Effector memory CD4-positive, alpha-beta T cell (primary cell): Measurements from ENCODE around the gene LILRA6.

Source experiments
- DNase-seq, 3 donors: peaks; one replicate each; pipeline ENCODE4 v3.0.0-alpha.2; 2020
- H3K27ac ChIP-seq: 2 replicates; pipeline ENCODE4 v1.7.0; 2013; ENCODE audit warnings: mild to moderate bottlenecking, low read length, moderate library complexity; ENCODE audit not compliant: insufficient read depth, poor library complexity, severe bottlenecking
- H3K27me3 ChIP-seq: replicated peaks from 2 replicates; pipeline ENCODE4 v1.7.0; 2013; ENCODE audit warnings: mild to moderate bottlenecking, low read length; ENCODE audit not compliant: insufficient read depth, control insufficient read depth, poor library complexity, severe bottlenecking
- H3K36me3 ChIP-seq: 2 replicates; pipeline ENCODE4 v1.7.0; 2013; ENCODE audit warnings: mild to moderate bottlenecking, low read length, moderate library complexity; ENCODE audit not compliant: control insufficient read depth, insufficient read depth
- H3K4me1 ChIP-seq: 2 replicates; pipeline ENCODE4 v1.7.0; 2013; ENCODE audit warnings: low read length, mild to moderate bottlenecking; ENCODE audit not compliant: control insufficient read depth, insufficient read depth, poor library complexity, severe bottlenecking
- H3K4me3 ChIP-seq: 2 replicates; pipeline ENCODE4 v1.7.0; 2013; ENCODE audit warnings: low read length, low read depth, mild to moderate bottlenecking; ENCODE audit not compliant: insufficient read depth, poor library complexity, severe bottlenecking
- H3K9me3 ChIP-seq: 2 replicates; pipeline ENCODE4 v1.7.0; 2013; ENCODE audit warnings: mild to moderate bottlenecking, low read length, moderate library complexity; ENCODE audit not compliant: control insufficient read depth

The LILRA6 gene

DNA sequence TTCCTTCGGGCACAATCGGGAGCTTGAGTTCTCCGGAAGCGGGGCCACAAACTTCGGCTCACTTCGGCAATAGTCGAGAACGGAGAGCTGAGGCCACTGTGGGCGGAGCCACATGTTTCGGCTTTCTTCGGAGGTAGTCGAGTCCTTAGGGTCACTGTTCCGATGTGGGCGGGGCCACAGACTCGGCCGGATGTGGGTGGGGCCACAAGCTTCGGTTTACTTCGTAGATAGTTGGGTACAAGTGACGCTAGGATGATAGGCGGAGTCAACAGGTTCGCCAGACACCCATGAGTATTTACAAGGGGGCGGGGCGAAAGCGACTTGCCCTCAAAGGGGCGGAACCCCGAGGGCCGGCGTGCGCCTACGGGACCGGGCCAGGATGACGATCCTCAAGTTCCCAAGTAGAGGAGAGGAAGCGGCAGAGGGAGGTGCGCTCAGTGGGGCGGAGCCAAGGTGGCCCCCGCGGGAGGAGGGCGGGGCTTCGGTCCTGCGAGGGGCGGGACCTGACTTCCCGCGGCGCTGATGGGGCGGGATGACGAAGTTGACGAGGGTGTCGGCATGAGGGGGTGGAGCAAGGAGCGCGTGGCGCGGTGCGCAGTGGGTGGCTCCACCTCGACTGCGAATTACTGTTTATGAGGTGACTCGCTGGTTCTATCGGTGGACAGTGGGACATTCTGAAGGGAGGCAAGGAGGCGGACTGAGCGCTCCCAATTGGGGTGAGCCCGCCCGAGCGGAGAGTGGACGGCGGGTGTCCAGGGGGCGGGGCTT, 52.7 kb downstream of the LILRA6 start:
- Histone ChIP-seq H3K4me3 (peak overlapping the region; percentile 69), H3K27me3 (no peaks in the 10 kb centered on the region), H3K4me1 (peaks cover 22% of the 10 kb centered on the region), H3K9me3 (no peaks in the 10 kb centered on the region), H3K36me3 (peaks cover 10% of the 10 kb centered on the region), H3K27ac (peak overlapping the region; percentile 96)
- DNase-seq = peak; percentile 100

DNA sequence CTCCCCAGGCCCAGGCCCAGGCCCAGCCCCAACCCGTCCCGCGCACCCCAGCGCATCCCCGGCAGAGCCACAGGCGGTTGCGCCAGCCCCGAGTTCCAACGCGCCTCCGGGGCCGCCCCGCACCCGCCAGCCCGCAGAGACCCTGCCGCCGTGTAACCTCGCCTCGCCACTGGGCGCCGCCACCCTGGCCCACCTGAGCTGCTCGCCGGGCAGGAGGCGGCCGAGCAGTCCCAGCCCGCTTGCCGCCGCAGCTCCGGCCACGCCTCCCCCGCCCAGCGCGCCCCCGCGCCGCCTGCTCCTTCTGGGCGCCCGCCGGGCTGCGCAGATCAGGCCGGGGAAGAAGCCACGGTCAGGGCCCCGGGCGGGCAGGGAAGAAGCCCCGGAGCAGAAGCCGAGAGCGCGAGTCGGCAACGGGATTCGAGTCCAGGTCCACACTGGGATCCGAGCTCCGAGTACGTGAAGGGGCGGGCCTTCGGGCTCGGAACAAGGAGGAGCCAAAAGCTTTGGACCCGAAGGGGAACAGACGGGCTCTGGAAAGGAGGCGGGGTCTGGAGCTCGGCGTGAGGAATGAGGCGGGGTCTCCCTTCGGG, 53.4 kb downstream of the LILRA6 start, which contains the start of gene MBOAT7:
Gene MBOAT7, minus strand, starts transcription at position 436 of the 590 bp plus-strand sequence. CDS start 1,072 bp downstream, outside the sequence.
- peak within 1 kb of the TSS; percentile 96 for H3K27ac ChIP-seq
- no peaks in the 10 kb centered on the region for H3K27me3 ChIP-seq
- no peak for DNase-seq
- peak within 1 kb of the TSS; percentile 69 for H3K4me3 ChIP-seq
- no peaks in the 10 kb centered on the region for H3K9me3 ChIP-seq
- H3K36me3 ChIP-seq = peaks cover 10% of the 10 kb centered on the region
- peaks cover 22% of the 10 kb centered on the region for H3K4me1 ChIP-seq

GRCh38 chr19:54188215-54188871, 54.2 kb downstream of the LILRA6 start:
- H3K4me1 ChIP-seq = peaks cover 22% of the 10 kb centered on the region
- H3K9me3 ChIP-seq = no peaks in the 10 kb centered on the region
- DNase-seq = peak; percentile 54 to 61 (median 59)
- peak overlapping the region; percentile 96 for H3K27ac ChIP-seq
- peak overlapping the region; percentile 69 for H3K4me3 ChIP-seq
- H3K36me3 ChIP-seq = peaks cover 5% of the 10 kb centered on the region
- H3K27me3 ChIP-seq = no peaks in the 10 kb centered on the region

GRCh38 chr19:54186934-54187381, 55.6 kb downstream of the LILRA6 start:
- Histone ChIP-seq H3K27ac (no peak overlapping the region), H3K36me3 (no peaks in the 10 kb centered on the region), H3K9me3 (no peaks in the 10 kb centered on the region), H3K4me3 (no peak overlapping the region), H3K27me3 (no peaks in the 10 kb centered on the region), H3K4me1 (peaks cover 20% of the 10 kb centered on the region)
- DNase-seq = no peak
